GM12801 (cell line): ENCODE results near the gene ABHD2.

Experiments
- TF ChIP-seq, protein P1 (sequence below): IDR thresholded peaks from one replicate; pipeline ENCODE4 v1.5.1; 2011; ENCODE audit warnings: control low read depth; ENCODE audit not compliant: insufficient read length; ENCODE audit errors: extremely low read depth

The ABHD2 gene

DNA sequence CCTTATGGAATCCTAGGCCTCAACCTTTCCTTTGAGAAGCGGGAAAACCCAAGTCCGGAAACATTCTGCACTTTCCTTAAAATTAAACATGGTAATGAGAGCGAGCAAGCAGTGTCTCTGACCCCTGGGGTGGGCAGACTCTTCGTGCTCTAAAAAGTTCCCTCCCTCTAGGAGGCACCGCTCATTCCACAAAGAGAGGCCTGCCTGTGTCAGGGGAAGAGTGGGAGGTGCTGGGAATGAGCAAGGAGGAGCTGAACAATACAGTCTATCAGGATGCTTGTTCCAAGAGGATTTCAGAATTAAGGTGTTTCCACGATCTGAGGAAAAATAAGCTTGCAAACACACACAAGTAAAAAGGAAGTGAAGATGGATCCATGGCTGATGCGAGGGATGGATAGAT lies 139.2 kb downstream of the ABHD2 start:
- TF ChIP-seq, protein P1, sequence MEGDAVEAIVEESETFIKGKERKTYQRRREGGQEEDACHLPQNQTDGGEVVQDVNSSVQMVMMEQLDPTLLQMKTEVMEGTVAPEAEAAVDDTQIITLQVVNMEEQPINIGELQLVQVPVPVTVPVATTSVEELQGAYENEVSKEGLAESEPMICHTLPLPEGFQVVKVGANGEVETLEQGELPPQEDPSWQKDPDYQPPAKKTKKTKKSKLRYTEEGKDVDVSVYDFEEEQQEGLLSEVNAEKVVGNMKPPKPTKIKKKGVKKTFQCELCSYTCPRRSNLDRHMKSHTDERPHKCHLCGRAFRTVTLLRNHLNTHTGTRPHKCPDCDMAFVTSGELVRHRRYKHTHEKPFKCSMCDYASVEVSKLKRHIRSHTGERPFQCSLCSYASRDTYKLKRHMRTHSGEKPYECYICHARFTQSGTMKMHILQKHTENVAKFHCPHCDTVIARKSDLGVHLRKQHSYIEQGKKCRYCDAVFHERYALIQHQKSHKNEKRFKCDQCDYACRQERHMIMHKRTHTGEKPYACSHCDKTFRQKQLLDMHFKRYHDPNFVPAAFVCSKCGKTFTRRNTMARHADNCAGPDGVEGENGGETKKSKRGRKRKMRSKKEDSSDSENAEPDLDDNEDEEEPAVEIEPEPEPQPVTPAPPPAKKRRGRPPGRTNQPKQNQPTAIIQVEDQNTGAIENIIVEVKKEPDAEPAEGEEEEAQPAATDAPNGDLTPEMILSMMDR = no peak

DNA sequence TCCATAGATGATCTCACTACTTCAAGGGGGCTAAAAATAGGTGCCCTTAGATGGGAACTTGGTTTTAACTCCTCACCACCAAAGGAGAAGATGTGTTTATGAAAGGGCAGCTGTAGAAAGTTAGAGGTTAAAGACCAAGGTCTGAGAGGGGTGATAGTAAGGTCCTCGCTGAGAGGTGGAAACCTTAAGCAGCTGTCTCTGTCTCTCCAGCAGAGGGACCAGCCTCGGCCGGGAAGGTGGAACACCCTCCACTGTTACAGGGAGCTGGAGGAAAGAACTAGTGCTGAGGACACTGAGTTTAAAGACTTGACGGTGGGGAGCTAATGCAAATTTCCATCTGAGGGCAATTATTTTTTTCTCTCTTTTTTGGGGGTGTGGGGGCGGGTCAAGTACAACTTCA lies 142.0 kb downstream of the ABHD2 start:
- TF ChIP-seq, protein P1 = no peak

DNA sequence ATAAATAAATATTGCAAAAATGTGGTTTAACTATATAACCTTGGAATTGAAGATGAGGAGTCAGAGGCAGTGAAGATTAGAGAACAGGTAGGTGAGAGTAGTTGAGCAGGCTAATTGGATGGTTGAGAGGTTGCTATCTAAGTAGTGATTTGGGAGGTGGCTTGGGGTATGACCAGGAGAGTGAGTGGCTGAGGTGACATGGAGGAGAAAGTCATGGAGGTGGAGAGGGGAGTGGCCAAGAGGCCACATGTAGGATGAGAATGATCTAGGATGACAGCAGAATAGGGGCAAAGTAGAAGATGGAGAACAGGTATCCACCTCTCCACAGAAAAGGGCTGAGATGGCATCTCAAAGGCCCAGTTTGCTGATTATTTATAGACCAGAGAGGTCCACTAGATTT lies 143.6 kb downstream of the ABHD2 start:
- TF ChIP-seq, protein P1 = no peak

- TF ChIP-seq, protein P1 = no peak
These were observed 154.9 kb downstream of the ABHD2 start for GRCh38 chr15:89243046-89243690.

DNA sequence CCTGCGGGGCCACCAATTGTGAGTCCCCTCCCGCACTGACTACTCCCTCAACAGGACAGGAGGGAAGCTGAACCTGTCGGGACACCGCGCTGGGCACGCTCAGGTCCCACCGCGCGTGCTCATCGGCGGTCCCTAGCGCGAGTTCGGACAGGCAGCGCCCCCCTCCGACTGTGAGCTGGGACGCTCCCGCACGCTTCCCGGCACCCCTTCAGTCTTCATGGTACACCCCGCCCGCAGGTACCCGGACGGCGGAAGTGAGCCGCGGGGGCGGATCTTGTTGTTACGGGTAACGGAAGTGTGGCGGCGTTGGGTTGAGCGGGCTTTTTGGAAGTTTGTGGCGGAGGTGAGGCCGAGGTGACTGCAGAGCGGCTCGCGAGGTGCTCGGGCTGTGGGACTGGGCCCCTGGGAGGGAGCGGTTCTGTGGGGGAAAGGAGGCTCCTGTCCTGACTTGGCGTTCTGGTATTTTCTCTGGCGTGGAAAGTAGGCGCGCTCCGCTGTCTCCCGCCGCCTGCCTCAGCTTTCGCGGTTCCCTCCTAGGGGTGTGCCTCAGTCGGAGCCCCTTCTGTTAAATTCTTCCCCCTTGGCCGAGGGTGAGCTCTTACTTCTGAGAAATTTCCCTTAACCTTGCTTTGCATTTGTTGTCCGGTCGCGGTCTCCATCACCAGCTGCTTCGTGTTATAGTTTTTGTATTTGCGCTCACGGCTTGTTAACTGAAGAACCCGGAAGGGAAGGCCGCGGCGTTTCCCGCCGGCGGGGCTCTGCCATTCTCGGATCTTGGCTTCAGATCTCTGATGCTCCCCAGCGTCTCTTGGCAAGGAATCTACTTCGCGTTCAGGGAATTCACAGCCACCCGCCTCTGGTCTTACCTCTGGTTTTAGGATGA lies 155.7 kb downstream of the ABHD2 start, which contains the start of gene FANCI:
FANCI (plus strand) TSS at position 289 of the 883 bp plus-strand sequence. CDS start 3,669 bp downstream, outside the sequence.
- TF ChIP-seq, protein P1 = no peak

DNA sequence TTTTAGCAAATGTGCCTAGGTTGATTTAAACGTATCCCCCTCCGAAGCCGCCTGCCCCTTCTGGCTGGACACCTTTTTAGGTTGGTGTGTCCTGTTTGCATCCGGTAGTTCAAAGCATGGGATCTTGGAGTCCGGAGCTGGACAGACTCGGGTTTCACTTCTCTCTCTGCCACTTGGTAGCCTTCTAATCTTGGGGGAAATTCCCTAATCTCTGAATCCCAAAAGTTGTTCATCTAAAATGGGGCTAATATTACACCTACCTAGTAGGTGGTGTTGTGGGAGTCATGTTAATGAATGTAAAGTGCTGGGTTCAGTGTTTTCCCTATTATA lies 156.3 kb downstream of the ABHD2 start:
- TF ChIP-seq, protein P1 = no peak

- TF ChIP-seq, protein P1 = no peak
These were observed 159.2 kb downstream of the ABHD2 start for GRCh38 chr15:89247446-89247845.
